Liver (tissue), 9 donors: ENCODE data around the gene NMUR1. TPM values are rescaled to one million over a fixed set of nuclear protein-coding genes. Genes with fewer than 3 reads are reported as not detected.

Experiments
- DNase-seq: peaks from one replicate; pipeline ENCODE4 v3.0.0-alpha.2; 2017; ENCODE audit warnings: low spot score
- H3K27ac ChIP-seq, 2 donors: one replicate each; pipeline ENCODE4 v1.7.0; 2013; ENCODE audit warnings: inconsistent platforms in 2 of 2, low read length in 2 of 2, control low read depth in 1 of 2, low read depth in 1 of 2, mild to moderate bottlenecking in 1 of 2
- H3K27me3 ChIP-seq, 4 donors: one replicate each; pipeline versions ENCODE4 v1.6.1 to v1.7.0; 2013; ENCODE audit warnings: low read length in 3 of 4, inconsistent platforms in 1 of 4, mild to moderate bottlenecking in 1 of 4, moderate library complexity in 1 of 4; ENCODE audit not compliant: control insufficient read depth in 4 of 4, insufficient read depth in 4 of 4
- H3K36me3 ChIP-seq, 4 donors: one replicate each; pipeline versions ENCODE4 v1.6.1 to v1.7.0; 2013; ENCODE audit warnings: low read length in 3 of 4, mild to moderate bottlenecking in 3 of 4, low read depth in 1 of 4, moderate library complexity in 1 of 4; ENCODE audit not compliant: control insufficient read depth in 4 of 4, insufficient read depth in 3 of 4
- H3K4me1 ChIP-seq, 4 donors: one replicate each; pipeline versions ENCODE4 v1.6.1 to v1.7.0; 2013; ENCODE audit warnings: low read length in 3 of 4, mild to moderate bottlenecking in 3 of 4, moderate library complexity in 1 of 4; ENCODE audit not compliant: control insufficient read depth in 4 of 4, insufficient read depth in 4 of 4
- H3K4me3 ChIP-seq, 3 donors: one replicate each; pipeline versions ENCODE4 v1.6.1 to v1.7.0; 2013; ENCODE audit warnings: low read length in 3 of 3, control low read depth in 1 of 3, low read depth in 1 of 3, mild to moderate bottlenecking in 1 of 3
- H3K9ac ChIP-seq, 2 donors: one replicate each; pipeline ENCODE4 v1.7.0; 2013; ENCODE audit warnings: low read length in 2 of 2, mild to moderate bottlenecking in 2 of 2, moderate library complexity in 2 of 2, control low read depth in 1 of 2, low read depth in 1 of 2
- H3K9me3 ChIP-seq, 4 donors: one replicate each; pipeline versions ENCODE4 v1.6.1 to v1.7.0; 2013; ENCODE audit warnings: low read length in 3 of 4; ENCODE audit not compliant: control insufficient read depth in 4 of 4
- EGR1 ChIP-seq, 2 donors: IDR thresholded peaks; 2 replicates each; pipeline ENCODE4 v1.6.1; 2016 to 2018; ENCODE audit warnings: antibody characterized with exemption in 2 of 2, low read depth in 2 of 2
- FOXA1 ChIP-seq: IDR thresholded peaks from 2 replicates; pipeline ENCODE4 v1.6.1; 2016; ENCODE audit warnings: antibody characterized with exemption
- FOXA2 ChIP-seq: IDR thresholded peaks from 2 replicates; pipeline ENCODE4 v1.6.1; 2016; ENCODE audit warnings: antibody characterized with exemption
- GABPA ChIP-seq, 2 donors: IDR thresholded peaks in 1 of 2; conservative IDR thresholded peaks in 1 of 2; 2 replicates each; pipeline ENCODE4 v1.6.1; 2016; ENCODE audit warnings: antibody characterized with exemption in 2 of 2, mild to moderate bottlenecking in 1 of 2, moderate library complexity in 1 of 2
- HNF4G ChIP-seq: IDR thresholded peaks from 2 replicates; pipeline ENCODE4 v1.6.1; 2016; ENCODE audit warnings: antibody characterized with exemption
- JUND ChIP-seq, 2 donors: IDR thresholded peaks; 2 replicates each; pipeline ENCODE4 v1.6.1; 2016; ENCODE audit warnings: antibody characterized with exemption in 2 of 2
- NR2F2 ChIP-seq: IDR thresholded peaks from 2 replicates; pipeline ENCODE4 v1.6.1; 2016; ENCODE audit warnings: antibody characterized with exemption
- RAD21 ChIP-seq, 2 donors: IDR thresholded peaks; 2 replicates each; pipeline ENCODE4 v1.6.1; 2016; ENCODE audit warnings: antibody characterized with exemption in 2 of 2, mild to moderate bottlenecking in 2 of 2
- RXRA ChIP-seq, 2 donors: IDR thresholded peaks; 2 replicates each; pipeline ENCODE4 v1.6.1; 2017 to 2018; ENCODE audit warnings: antibody characterized with exemption in 2 of 2, mild to moderate bottlenecking in 1 of 2
- TAF1 ChIP-seq: conservative IDR thresholded peaks from 2 replicates; pipeline ENCODE4 v1.6.1; 2016; ENCODE audit warnings: antibody characterized with exemption, mild to moderate bottlenecking
- YY1 ChIP-seq: IDR thresholded peaks from 2 replicates; pipeline ENCODE4 v1.6.1; 2016; ENCODE audit warnings: antibody characterized with exemption, mild to moderate bottlenecking
- WGBS: extraction: QIAGEN DNeasy Blood & Tissue Kit; methylation state at CpG from one replicate; pipeline ENCODE4 v1.1.7; 2013; 5-methylcytosine and 5-hydroxymethylcytosine counted together
- polyA plus RNA-seq, 2 donors: library from polyadenylated mRNA; stranded (reverse) in 1 of 2; unstranded in 1 of 2; fragments of 200-250 nt in 1 of 2; fragments of >200 nt in 1 of 2; fragmentation: Nextera tagmentation in 1 of 2; extraction: Ambion mirVana in 1 of 2; gene quantifications; one replicate each; pipeline versions ENCODE4 v1.2.1 to v1.2.3, GENCODE V29; 2013 to 2015
- total RNA-seq, 2 donors: library from RNA; depleted of rRNA; stranded (reverse); fragments of >200 nt; gene quantifications; one replicate each; pipeline ENCODE4 v1.2.3, GENCODE V29; 2014
- TF ChIP-seq, protein P1 (sequence below): IDR thresholded peaks from 2 replicates; pipeline ENCODE4 v1.6.1; 2016; ENCODE audit warnings: antibody characterized with exemption, mild to moderate bottlenecking
- TF ChIP-seq, protein P2 (sequence below): IDR thresholded peaks from 2 replicates; pipeline ENCODE4 v1.6.1; 2016; ENCODE audit warnings: antibody characterized with exemption
- TF ChIP-seq, protein P3 (sequence below): IDR thresholded peaks from 2 replicates; pipeline ENCODE4 v1.6.1; 2016; ENCODE audit warnings: antibody characterized with exemption
- TF ChIP-seq, protein P4 (sequence below): fragments of 150-350 bp; IDR thresholded peaks from 2 replicates; pipeline ENCODE4 v1.5.1; 2017; ENCODE audit warnings: improper control_type of control experiment, low read depth, low read length; ENCODE audit not compliant: missing input control
- donor health status: healthy.
- donor health status: healthy.
- donor health status: healthy.
- donor health status: healthy.
- donor health status: healthy.

Gene NMUR1
- total and polyA plus RNA-seq, 4 donors: 0.23 to 0.84 (median 0.52) TPM

DNA sequence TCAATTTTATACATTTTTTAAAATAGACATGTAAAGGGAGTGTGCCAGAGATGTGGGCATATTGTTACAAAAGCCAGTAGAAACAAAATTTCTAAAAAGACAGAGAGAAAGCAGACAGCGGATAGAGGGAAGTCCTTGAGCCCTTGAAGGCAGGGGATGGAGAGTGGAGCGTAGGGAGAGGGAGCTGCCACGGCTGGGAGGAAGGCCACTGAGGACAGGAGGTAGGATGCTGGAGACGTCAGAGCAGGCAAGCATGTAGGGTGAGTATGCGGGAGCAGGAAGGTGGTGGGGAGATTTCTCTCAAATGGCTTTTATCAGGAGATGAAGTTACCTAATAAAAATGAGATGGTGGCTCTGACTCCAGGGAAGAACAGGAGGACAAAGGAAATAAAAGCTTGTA lies 41.9 kb downstream of the NMUR1 start:
- DNase-seq: no peak
- Histone ChIP-seq H3K27ac (no peak overlapping the region), H3K4me3 (no peak overlapping the region), H3K9me3 (no peaks in the 10 kb centered on the region), H3K9ac (no peak overlapping the region), H3K4me1 (no peaks in the 10 kb centered on the region), H3K36me3 (no peaks in the 10 kb centered on the region), H3K27me3 (no peaks in the 10 kb centered on the region)
- no peak for TF ChIP-seq NR2F2
- TF ChIP-seq YY1: no peak
- WGBS: 93% methylated on average over 5 of the region's 5 CpGs

DNA sequence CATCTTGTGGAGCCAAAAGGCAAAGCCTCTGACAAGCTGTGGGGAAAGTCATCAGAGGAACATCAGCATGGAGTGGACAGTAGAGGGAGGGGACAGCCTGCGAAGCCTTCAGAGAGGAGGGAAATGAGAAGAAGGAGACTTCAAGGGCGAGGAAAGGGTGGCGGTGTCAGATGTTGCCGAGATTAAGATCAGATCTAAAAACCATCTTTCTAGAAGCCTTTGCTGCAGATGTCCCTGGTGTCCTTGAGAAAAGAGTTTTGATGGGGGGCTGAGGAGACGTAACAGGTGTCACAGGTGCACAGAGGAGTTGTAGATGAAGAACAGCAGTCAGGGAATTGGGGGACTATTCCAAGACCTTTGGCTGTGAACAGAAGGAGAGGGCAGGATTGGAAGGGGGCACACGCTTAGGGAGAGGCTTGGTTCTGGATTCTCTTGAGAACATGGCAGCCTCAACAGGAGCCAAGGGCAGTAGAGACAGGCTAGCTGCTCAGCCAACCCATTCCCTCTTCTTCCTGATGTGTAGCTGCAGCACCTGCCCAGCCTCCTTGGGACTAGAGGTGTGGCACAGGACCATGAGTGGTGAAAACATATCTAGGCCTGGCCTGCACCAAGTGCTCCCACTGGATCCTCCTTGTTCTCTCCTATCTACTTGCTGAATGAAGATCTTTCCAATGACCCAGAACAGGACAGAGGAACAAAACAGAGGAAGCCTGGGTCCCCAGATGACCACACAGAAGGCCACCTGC lies 43.2 kb downstream of the NMUR1 start:
- no peak for DNase-seq
- Histone ChIP-seq H3K27ac (no peak overlapping the region), H3K9ac (no peak overlapping the region), H3K9me3 (no peaks in the 10 kb centered on the region), H3K4me1 (peaks cover 0 to 6% (median 3%) of the 10 kb centered on the region in 4 donors), H3K36me3 (no peaks in the 10 kb centered on the region), H3K27me3 (no peaks in the 10 kb centered on the region), H3K4me3 (no peak overlapping the region)
- no peak for TF ChIP-seq YY1
- TF ChIP-seq GABPA (IDR thresholded peaks at IDR 0.05 in 1 of 2, conservative IDR thresholded peaks at IDR 0.05 in 1 of 2): no peak
- TF ChIP-seq, protein P1, sequence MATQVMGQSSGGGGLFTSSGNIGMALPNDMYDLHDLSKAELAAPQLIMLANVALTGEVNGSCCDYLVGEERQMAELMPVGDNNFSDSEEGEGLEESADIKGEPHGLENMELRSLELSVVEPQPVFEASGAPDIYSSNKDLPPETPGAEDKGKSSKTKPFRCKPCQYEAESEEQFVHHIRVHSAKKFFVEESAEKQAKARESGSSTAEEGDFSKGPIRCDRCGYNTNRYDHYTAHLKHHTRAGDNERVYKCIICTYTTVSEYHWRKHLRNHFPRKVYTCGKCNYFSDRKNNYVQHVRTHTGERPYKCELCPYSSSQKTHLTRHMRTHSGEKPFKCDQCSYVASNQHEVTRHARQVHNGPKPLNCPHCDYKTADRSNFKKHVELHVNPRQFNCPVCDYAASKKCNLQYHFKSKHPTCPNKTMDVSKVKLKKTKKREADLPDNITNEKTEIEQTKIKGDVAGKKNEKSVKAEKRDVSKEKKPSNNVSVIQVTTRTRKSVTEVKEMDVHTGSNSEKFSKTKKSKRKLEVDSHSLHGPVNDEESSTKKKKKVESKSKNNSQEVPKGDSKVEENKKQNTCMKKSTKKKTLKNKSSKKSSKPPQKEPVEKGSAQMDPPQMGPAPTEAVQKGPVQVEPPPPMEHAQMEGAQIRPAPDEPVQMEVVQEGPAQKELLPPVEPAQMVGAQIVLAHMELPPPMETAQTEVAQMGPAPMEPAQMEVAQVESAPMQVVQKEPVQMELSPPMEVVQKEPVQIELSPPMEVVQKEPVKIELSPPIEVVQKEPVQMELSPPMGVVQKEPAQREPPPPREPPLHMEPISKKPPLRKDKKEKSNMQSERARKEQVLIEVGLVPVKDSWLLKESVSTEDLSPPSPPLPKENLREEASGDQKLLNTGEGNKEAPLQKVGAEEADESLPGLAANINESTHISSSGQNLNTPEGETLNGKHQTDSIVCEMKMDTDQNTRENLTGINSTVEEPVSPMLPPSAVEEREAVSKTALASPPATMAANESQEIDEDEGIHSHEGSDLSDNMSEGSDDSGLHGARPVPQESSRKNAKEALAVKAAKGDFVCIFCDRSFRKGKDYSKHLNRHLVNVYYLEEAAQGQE: no peak
- TF ChIP-seq NR2F2: no peak
- TF ChIP-seq, protein P2, sequence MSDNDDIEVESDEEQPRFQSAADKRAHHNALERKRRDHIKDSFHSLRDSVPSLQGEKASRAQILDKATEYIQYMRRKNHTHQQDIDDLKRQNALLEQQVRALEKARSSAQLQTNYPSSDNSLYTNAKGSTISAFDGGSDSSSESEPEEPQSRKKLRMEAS: no peak
- WGBS: 96% methylated on average over 6 of the region's 6 CpGs

DNA sequence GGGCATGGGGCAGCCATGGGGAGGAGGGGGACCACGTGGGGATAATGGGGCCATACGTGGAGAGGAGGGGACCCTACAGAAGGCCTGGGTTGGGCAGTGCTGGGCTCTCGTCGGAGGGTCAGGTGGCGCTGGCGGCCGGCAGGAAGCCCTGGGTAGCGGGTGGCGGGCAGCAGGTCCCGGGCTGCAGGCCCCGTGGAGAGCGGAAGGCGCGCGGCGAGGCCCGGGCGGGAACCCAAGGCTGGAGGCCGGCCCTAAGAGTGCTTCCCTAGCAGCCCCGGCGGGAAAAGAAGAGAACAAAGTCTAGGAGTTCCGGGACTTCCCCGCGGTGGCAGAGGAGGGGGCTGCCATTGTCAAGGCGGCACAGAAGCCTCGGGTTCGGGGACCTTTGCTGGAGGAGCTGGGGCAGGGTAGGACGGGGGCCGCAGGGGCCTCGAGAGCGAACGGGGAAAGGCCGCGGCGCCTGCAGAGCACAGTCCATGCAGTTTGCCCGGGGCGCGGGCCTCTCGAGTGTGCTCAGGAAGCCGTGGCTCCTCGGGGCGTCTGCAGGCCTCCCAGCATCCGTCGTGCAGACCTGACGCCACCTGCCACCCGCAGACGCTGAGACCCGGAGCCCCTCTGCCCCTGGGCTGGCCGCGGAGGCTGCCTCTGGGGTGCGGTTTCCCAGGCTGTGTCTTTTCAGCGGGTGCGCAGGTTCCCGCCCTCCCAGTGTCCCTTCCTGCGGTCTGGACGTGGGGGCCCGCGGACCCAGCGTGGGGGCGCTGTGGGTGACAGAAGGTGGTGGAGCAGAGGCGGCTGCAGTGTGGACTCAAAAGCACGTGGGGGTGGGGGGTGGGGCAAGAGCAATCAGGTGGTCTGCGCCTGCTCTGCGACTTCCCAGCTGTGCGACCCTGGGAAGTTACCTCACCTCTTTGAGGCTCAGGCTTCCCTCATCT lies 46.6 kb downstream of the NMUR1 start:
- Histone ChIP-seq H3K4me3 (peak overlapping the region; percentile 33 to 64 (median 58)), H3K4me1 (peaks cover 0 to 6% (median 3%) of the 10 kb centered on the region in 4 donors), H3K27me3 (no peaks in the 10 kb centered on the region), H3K9ac (peak overlapping the region; percentile 30 to 43), H3K9me3 (no peaks in the 10 kb centered on the region), H3K36me3 (no peaks in the 10 kb centered on the region), H3K27ac (peak overlapping the region; percentile 73 to 77)
- DNase-seq: peak; percentile 43
- TF ChIP-seq, protein P3, sequence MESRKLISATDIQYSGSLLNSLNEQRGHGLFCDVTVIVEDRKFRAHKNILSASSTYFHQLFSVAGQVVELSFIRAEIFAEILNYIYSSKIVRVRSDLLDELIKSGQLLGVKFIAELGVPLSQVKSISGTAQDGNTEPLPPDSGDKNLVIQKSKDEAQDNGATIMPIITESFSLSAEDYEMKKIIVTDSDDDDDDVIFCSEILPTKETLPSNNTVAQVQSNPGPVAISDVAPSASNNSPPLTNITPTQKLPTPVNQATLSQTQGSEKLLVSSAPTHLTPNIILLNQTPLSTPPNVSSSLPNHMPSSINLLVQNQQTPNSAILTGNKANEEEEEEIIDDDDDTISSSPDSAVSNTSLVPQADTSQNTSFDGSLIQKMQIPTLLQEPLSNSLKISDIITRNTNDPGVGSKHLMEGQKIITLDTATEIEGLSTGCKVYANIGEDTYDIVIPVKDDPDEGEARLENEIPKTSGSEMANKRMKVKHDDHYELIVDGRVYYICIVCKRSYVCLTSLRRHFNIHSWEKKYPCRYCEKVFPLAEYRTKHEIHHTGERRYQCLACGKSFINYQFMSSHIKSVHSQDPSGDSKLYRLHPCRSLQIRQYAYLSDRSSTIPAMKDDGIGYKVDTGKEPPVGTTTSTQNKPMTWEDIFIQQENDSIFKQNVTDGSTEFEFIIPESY: no peak
- TF ChIP-seq JUND (IDR thresholded peaks at IDR 0.05) (no peak), HNF4G (no peak), FOXA2 (no peak), EGR1 (IDR thresholded peaks at IDR 0.05; ENCODE audit: low read depth in 2 of 2) (no peak), FOXA1 (no peak), RAD21 (IDR thresholded peaks at IDR 0.05) (no peak), TAF1 (no peak), RXRA (IDR thresholded peaks at IDR 0.05) (no peak), NR2F2 (no peak)
- TF ChIP-seq, protein P4, sequence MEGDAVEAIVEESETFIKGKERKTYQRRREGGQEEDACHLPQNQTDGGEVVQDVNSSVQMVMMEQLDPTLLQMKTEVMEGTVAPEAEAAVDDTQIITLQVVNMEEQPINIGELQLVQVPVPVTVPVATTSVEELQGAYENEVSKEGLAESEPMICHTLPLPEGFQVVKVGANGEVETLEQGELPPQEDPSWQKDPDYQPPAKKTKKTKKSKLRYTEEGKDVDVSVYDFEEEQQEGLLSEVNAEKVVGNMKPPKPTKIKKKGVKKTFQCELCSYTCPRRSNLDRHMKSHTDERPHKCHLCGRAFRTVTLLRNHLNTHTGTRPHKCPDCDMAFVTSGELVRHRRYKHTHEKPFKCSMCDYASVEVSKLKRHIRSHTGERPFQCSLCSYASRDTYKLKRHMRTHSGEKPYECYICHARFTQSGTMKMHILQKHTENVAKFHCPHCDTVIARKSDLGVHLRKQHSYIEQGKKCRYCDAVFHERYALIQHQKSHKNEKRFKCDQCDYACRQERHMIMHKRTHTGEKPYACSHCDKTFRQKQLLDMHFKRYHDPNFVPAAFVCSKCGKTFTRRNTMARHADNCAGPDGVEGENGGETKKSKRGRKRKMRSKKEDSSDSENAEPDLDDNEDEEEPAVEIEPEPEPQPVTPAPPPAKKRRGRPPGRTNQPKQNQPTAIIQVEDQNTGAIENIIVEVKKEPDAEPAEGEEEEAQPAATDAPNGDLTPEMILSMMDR: no peak
- WGBS: 48% methylated on average over 65 of the region's 65 CpGs
